ENCODE measurements around the gene LAMA2.

The LAMA2 gene

DNA sequence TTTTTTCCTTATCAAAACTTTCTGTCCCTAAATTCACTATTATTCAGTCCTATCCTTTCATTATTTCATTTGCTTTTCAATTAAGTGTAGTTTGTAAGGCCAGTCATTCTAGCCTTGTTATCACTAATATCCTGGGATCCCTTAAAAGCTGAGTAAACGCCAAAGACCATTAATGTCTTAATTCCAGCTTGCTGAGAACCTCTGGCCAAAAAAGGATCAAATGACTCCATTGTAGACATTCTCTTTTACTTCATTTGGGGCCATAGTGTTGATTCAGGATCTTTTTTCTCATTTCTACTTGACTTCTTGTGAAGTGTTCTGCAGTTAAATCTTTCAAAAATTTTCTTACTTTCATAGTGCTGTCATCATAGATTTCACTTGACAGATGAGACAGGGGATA, 379.7 kb downstream of the LAMA2 start:
- DNase-seq (ENCODE audit: low read depth in 2 of 2): no peak

DNA sequence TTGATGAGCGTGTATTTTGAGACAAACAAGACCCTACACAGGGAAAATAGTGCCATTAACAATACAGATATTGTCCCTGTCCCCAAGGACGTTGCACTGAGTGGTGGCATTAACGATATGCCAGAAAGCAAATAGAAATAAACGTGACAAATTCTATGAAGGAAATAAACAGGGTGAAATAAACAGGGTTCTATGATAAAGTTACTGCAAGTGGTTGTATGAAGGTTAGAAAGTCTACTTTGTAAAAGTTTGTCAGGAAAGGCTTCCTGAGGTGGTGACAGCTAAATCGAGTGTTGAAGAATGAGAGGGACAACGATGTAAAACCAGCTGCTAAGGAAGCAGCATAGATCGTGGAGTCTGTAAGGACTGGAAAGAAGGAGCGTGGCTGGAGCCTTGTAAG, 380.2 kb downstream of the LAMA2 start:
- no peak for DNase-seq (ENCODE audit: low read depth in 2 of 2)

DNA sequence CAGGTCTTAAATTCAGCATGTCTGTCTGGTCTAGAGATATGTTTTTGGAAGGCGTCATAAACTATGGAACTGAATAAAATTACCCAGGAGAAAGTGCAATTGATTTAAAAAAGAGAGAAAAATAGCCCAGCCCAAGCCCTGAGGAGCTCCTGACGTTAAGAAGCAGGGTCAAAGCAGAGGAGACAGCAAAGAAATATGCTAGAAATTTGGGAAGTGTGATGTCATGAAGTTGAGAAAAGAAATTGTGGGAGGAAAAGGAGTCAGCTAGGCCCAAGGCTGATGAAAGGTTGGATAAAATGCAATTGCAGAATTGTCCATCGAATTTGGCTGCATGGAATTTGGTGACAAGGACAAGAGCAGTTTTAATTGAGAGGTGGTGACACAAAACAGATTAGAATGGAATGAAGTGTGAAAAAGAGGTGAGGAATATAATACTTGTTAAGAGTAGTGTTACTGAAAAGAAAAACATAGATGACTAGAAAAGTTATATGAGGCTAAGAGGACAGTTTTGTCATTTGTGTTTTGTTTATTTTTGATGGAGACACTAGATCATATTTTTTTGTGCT, 381.6 kb downstream of the LAMA2 start:
- no peak for DNase-seq (ENCODE audit: low read depth in 2 of 2)

DNA sequence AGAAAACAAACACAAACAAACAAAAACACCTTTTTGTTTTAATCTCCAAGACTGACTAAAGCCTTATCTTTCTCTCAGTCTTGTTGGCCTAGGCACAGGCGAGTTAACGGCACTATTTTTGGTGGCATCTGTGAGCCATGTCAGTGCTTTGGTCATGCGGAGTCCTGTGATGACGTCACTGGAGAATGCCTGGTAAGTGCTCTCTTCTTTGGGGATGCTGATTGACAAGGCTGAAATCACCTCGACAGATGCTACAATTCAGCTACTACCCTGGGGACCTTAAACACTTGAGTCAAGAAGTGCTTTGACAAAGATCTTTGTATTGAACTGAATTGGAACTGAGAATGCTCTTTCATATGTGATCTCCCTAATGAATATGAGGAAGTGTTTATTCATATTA, 384.1 kb downstream of the LAMA2 start:
- no peak for DNase-seq (ENCODE audit: low read depth in 2 of 2)

- no peak for DNase-seq (ENCODE audit: low read depth in 2 of 2)
Observed at GRCh38 chr6:129269076-129269475, 386.1 kb downstream of the LAMA2 start.

DNA sequence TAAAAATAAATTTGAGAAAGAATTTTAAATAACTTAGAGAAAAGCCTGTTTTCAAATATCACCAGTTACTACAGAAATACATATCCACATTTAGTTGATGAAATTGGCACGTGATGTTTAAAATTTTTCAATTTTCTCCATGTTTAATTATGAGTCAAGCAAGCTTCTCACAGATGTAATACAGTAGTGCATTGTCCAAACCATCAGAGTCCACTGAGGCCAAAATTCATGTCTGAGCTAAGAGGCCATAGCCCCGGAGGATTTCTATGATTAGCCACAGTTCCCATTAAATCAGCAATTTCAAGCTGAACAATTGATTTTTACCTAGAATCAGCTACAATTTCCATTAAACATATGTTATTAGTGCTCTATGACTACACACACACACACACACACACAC, 387.0 kb downstream of the LAMA2 start:
- no peak for DNase-seq (ENCODE audit: low read depth in 2 of 2)

DNA sequence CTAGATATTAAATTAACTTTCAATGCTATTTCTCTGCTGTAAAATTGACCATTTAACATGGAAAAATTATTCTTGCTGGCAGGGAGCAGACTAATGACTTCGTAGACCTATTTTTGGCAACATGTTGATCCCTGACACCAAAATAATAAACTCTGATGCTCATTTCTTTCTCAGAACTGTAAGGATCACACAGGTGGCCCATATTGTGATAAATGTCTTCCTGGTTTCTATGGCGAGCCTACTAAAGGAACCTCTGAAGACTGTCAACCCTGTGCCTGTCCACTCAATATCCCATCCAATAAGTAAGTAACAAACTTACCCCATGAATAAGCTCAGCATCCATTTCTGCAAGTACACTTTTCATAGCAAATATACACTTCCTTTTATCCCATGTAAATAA, 387.5 kb downstream of the LAMA2 start:
- no peak for DNase-seq (ENCODE audit: low read depth in 2 of 2)

DNA sequence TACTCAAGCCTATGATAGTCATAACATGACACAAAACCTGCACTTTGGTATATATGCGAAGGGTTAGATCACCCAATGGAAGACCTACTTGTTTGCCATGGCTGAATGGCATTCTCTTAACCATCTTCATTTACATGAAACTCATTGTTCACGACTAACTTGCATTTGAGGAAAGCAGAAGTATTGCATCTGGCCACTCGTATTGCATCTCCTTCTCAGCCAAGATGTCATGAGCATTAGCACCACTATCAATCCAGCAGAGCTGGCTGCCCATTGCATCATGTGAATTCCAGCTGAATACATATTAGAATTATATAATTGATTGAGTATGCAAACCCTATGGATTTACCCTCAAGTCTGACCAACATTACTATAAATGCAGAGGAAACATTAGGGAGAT, 390.2 kb downstream of the LAMA2 start:
- DNase-seq (ENCODE audit: low read depth in 2 of 2): no peak

DNA sequence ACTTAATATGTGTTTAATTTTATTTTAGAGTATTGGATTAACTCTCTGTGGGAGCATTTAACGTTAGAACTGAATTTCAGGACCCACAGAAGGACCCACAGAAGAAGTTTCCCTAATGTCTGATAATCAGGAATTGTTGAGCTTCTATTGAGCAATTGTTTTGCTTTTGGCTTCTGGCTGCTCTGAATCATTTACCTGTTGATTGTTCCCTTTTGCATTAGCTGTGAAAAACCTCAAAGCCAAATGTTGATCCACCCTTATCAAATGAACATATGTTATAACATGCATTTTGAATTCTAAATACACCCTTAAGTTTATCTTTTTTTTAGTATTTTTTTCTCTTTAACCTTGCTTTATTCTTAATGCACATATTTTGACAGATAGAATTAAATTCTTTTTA, 393.5 kb downstream of the LAMA2 start:
- DNase-seq (ENCODE audit: low read depth in 2 of 2): no peak

DNA sequence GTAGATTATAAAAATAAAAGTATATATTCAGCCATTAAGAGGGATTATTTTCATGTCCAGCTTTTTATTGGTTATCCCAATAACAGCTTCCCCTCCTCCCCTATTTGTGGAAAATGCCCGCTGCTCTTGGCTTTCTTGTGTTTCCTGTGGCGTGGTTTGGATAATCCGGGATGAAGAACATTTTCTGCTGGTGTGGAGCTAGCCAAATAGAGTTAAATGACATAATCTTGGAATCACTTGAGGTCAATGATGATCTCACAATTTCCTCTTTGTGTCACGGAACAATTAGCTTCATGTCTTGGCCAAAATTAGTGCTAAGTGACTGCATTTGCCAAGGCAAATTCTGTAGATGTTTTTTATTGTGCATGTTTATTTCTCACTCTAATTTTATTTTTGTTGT, 394.0 kb downstream of the LAMA2 start:
- no peak for DNase-seq (ENCODE audit: low read depth in 2 of 2)

DNA sequence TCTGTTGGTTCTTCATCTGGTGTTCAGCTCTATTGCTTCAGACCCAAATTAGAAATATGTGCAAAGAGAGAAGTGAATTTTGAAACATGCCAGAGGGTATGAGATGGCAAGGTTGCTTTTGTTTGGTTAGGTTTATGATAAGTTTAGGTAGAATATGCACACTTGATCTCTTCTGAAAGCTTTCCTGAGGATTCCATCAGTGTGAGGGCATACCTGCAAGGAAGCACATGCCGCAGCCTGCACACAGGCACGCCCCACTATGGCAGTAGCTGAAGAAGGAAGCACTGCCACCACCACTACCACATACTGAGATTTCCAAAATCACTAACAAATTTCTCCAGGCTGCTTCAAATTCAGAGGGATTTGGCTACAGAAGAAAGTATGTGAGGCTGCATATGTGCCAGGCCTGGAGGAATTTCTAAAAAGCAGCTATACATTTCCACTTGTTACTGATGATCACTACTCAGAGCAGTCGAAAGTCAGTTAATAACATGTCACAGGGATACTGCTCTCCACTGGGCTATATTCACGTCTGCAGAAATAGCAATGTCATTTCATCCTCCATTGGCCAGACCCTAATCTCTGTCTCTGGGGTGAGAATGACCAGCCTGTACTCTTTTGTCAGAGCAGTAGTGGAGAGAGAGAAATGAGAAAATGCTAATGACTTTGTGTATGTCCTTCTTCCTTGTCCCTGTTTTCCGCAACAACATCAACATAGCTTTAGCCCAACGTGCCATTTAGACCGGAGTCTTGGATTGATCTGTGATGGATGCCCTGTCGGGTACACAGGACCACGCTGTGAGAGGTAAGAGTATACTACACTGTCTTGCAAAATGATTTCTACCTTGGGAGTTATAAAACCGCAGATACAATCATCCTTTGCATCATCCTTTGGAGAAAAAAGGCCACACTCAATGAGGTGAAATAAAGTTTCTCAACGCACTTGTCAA, 396.7 kb downstream of the LAMA2 start:
- no peak for DNase-seq (ENCODE audit: low read depth in 2 of 2)

DNA sequence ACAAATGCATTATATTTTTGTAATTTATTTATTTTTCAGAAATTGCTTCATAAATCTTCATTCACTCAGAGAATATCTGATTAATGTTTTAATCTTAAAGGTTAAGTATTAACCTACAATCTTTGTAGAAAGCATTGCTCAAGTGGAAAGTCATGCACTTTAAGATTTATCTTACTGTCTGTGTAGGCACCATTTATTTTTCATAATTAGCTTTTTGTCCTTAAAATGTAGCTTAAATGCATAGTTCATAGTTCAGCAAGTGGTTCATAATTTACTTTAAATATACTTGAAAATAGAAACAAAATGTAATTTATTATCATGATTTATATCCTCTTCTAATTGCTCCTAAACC, 397.3 kb downstream of the LAMA2 start:
- DNase-seq (ENCODE audit: low read depth in 2 of 2): no peak

- peak in 1 of 2 donors; percentile 19 for DNase-seq (ENCODE audit: low read depth in 2 of 2)
Observed at GRCh38 chr6:129280749-129281148, 397.8 kb downstream of the LAMA2 start.

GRCh38 chr6:129281168-129281796, 398.3 kb downstream of the LAMA2 start:
- no peak for DNase-seq (ENCODE audit: low read depth in 2 of 2)

GRCh38 chr6:129282019-129282418, 399.1 kb downstream of the LAMA2 start:
- no peak for DNase-seq (ENCODE audit: low read depth in 2 of 2)

- DNase-seq (ENCODE audit: low read depth in 2 of 2): no peak
Observed at GRCh38 chr6:129284225-129284624, 401.3 kb downstream of the LAMA2 start.

- DNase-seq (ENCODE audit: low read depth in 2 of 2): no peak
Observed at GRCh38 chr6:129287231-129288177, 404.6 kb downstream of the LAMA2 start.

DNA sequence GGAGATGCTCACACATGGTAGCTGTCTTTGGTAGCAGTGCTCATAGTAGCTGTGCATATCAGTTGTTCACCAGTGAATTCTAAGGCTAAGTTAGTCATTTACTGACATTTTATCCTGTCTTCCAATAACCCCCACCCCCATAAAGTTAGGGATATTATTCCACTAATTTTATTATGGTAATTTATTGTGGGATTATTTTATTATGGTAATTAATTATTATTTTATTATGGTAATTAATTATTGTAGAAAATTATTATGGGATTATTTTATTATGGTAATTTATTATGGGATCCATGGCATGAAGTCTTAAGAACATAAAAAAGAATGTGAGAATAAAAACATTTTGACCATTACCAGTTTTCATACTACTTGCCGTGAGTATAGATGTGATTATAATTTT, 406.5 kb downstream of the LAMA2 start:
- DNase-seq (ENCODE audit: low read depth in 2 of 2): no peak

DNA sequence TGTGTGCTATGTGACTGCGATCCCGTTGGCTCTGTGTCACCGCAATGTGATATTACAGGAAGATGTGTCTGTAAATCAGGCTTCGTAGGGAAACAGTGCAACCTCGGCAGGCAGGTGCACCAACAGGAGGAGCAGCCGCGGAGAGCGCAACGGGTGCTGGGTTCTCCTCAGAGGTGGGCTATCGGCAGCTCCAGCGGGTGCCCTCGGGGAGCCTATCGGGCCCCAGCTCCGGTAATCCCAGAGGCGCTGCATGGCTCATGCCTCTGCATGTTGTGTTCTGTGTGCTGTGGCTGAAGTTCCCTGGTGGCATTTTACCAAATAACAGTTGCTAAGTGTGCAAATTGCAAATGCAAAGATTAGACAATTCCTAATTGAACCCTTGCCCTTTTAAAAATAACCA, 409.9 kb downstream of the LAMA2 start:
- no peak for DNase-seq (ENCODE audit: low read depth in 2 of 2)

- no peak for DNase-seq (ENCODE audit: low read depth in 2 of 2)
Observed at GRCh38 chr6:129297592-129297991, 414.7 kb downstream of the LAMA2 start.

DNA sequence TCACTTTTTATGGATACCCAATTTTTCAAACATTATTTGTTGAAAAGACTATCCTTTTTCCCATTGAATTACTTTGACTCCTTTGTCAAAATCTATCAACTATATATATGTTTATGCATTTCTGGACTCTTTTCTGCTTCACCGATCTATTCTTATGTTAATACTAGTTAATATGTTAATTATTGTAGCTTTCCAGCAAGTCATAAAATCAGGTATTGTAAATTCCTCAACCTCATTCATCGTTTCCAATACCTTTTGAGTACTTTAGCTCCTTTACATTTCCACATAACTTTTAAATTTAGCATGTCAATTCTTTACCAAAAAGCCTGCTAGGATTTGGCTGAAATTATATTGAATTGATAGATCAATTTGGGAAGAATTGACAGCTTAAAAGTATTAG, 419.7 kb downstream of the LAMA2 start:
- DNase-seq (ENCODE audit: low read depth in 2 of 2): no peak

DNA sequence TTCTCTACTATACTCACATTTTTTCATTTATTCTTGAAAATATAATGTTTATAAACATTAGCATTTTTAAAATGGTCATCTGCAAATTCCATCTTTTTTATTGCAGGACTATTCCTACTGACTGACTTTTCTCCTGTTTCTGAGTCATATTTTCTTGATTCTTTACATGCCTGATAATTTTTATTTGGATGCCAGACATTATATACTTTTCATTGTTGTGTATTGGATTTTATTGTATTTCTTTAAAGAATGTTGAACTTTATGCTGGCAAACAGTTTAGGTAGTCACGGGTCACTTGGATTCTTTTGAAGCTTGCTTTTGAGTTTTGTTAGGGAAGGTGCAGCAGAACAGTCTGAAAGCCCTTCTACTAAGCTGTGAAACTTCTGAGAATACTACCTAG, 423.9 kb downstream of the LAMA2 start:
- no peak for DNase-seq (ENCODE audit: low read depth in 2 of 2)

Measured in stimulated activated CD8-positive, alpha-beta memory T cell treated with anti-CD3 and anti-CD28 coated beads, Interleukin-2, amount 100 ng/mL, for 48 hours (primary cell).